LoVo (cell line): ENCODE results near the gene SMIM15.

ENCODE experiments used
- DNase-seq: peaks from one replicate; pipeline ENCODE4 v3.0.0-alpha.2; 2016; ENCODE audit warnings: low spot score

The SMIM15 gene

GRCh38 chr5:61159836-61160235, 2.4 kb downstream of the SMIM15 start:
- no peak for DNase-seq

GRCh38 chr5:61159070-61159469, 3.2 kb downstream of the SMIM15 start:
- DNase-seq: no peak

DNA sequence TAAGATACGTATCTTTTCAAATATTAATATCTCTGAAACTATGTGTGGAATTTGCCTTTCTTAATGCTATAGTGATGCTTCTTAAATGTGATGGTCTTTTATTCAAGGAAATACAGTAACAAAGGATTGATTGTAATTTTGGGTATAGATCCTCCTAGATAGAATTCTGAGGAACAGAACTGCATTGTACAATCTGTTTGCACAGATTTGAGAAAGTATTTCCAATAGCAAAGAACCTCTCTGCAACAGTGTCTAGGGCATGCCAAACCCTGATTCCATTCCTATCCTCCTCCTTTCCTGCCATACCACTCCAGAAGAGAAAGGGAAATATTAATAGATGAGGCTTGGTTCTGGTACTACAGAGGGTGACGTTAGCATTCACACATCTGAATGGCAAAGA, 10.4 kb downstream of the SMIM15 start:
- DNase-seq: no peak

DNA sequence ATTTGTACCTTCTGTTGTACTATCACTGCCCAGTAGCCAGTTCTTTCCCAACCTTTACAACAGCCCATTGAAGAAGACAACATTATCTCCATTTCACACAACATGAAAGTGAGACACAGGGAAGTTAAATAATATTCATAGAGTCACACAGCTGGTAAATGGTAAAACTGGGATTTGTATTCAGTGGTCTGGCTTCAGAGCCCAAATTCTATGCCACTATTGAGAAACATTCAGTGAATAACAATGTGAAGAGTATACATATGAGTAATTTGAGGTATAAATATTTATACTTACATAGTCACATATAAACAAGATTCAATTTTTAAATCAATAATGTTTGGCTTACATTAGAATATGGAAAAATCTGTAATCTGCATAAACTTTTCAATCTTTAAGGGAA, 13.8 kb downstream of the SMIM15 start:
- DNase-seq: no peak

DNA sequence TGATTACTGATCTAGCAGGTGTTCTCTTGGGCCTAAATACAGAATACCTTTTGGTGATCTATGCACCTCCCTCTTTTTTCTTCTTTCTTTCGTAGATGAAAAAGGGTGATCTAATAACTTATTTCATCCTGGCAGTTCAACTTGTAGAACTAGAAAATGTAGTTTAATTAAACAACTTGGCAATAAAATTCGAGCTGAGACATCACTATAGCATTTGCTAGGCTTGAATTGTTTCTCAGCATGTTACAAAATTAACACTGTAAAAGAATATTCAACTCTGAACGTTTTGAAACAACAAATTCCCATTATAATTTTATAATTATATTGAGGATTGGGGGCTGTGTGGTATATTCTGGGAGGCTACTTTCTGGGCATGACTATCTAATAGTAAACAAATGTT, 19.5 kb downstream of the SMIM15 start:
- DNase-seq: no peak

DNA sequence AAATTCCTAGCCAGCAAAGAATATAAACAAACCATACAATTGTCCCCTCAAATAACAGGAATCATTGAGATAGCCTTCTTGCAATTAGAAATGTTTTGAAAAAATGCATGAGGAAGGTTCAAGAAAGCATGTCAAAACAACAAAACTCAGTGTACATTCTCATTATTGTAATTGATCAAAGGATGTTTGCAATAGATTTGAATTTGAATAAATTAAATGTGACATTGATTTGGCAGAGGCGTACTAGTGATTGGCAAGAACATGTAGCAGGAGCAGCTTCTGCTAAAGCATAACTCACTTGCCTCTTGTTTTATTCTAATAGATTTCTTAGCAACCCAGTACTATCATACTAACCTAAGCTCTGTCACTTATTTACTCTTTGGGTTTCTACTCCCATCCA, 19.9 kb downstream of the SMIM15 start:
- no peak for DNase-seq

DNA sequence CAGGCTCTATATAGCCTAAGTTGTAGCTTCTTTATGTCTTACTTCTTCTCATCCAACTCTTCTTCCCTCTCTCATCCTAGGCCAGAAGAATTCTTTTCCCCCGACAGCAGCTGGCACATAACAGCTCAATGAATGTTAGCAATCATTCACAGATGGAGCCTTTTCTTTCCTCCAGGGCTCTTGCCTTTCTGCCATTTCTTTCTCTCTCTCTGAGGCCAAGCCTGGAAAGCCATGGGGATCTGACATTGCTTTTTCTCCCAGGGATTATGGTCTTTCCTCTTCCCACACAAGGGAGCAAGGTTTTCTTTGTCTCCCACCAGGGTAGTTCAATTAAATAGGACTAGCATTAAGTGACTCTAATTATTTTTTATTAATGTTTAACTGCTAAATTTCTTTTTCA, 20.5 kb downstream of the SMIM15 start:
- no peak for DNase-seq

GRCh38 chr5:61139931-61140330, 22.3 kb downstream of the SMIM15 start:
- no peak for DNase-seq

DNA sequence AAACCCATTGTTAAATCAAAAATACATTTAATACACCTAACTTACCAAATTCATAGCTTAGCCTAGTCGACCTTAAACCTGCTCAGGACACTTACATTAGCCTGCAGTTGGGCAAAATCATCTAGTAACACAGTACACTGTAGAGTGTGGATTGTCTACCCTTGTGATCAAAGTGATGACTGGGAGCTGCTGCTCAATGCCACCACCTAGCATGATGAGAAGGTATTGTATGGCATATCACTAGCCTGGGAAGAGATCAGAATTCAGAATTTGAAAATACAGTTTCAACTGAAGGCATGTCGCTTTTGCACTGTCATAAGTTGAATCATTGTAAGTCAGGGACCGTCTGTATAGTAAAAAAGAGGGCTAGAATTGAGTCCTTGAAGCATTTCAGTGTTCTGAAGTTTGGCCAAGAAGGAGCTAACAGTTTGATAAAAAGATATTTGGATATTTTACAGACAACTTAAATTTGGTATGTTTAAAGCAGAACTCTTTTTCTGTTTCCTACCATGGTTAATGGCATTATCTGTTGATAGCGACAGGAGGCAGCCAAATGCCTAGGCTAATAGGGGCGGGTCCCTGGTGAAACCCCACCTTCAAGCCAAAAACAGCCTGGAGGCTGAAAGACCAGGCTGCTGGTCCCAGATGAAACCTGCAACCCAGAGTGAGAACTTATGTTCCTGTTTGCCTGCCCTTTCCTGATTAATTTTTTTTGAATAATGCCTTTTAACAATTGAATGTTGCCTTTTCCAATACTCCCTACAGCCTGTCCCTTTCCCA, 23.0 kb downstream of the SMIM15 start:
- DNase-seq: no peak

- DNase-seq: no peak
Measured at GRCh38 chr5:61137835-61138234, 24.4 kb downstream of the SMIM15 start.

DNA sequence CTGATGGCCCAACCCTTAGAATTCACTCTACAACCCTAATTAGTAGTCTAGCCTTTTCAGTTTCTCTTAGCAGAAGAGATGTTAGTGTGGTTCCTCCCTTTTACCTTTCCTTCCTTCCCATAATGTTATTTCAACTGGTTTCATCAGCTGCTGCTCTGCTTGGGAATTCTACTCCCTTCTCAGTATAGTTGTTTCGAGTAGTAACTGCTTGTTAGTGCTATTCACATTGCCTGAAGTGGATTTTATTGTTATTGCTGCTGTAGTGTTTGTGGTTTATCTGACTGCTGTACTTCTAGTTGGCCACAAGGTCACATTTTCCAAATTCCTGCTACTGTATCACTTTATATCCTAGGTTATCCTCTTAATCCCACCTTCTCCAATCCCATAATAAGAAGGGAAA, 29.7 kb downstream of the SMIM15 start:
- peak; percentile 10 for DNase-seq

- no peak for DNase-seq
Measured at GRCh38 chr5:61130289-61130688, 32.0 kb downstream of the SMIM15 start.

DNA sequence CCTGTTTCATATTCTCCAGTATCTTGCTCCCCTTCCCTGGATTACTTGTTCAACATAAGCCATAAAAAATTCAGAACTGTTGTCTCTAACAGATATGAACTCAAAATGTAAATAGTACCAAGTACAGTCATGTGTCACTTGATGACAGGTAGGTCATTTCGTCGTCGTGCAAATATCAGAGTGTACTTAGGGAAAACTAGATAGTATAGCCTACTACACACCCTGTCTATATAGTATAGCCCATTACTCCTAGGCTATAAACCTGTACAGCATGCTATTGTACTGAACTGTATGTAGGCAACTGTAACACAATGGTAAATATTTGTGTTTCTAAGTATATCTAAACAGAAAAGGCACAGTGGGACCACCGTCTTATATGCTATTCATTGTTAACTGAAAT, 39.1 kb downstream of the SMIM15 start:
- no peak for DNase-seq

DNA sequence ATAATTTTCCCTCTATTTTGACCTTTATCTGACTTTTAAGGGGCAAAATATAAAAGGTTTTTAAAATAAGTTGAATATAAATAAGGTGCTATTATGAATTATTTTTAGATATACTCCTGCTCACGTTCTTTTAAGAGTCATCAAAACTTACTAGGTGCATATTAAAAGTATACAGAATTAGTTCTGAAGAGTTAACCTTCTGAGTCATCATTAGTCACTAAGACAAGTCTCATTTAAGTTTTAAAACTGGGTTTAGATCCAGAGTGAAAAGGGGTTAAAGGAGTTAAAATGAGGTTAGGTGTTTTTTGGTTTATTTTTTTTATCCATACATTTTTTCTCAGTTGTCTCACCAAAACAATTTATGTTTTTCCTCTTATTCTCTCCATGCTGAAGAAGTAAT, 41.7 kb downstream of the SMIM15 start:
- no peak for DNase-seq

DNA sequence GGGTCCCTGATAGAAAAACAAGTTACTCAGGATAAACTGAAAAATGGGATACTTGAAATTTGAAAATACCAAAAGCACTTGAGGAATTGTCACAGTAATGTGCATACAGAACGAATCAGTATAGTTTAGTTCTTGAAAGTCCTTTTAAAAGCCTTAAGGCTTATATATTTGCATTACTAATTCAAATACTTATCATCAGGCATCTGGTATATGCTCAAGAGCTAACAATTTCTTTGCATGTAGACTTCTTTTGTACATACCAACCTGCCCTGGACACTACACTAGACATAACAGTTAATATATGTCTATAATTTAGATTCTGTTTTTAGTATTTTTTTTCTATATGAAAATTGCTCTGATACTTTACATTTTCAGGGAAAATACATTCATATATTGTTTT, 43.2 kb downstream of the SMIM15 start:
- no peak for DNase-seq

- DNase-seq: no peak
Measured at GRCh38 chr5:61115968-61116367, 46.3 kb downstream of the SMIM15 start.

- DNase-seq: no peak
Measured at GRCh38 chr5:61114441-61114840, 47.8 kb downstream of the SMIM15 start.
